ENCODE data around the gene SOWAHA.

DNA sequence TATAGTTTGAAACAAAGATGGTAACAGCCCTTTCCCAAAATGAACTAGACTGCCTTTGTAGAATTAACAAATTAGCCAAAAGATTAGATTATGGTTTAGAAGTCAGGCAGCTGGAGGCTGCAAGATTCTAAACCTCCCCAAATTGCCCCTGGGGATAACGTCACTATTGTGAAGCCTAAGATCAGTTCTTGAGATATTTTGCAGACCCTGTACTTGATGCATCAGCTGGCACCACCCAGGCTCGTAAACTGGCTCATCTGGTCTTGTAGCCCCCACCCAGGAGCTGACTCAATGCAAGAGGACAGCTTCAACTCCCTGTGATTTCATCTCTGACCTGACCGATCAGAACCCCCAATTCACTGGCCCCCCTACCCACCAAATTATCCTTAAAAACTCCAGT is 4.2 kb upstream of the SOWAHA start:
- TF ChIP-seq, protein P1, sequence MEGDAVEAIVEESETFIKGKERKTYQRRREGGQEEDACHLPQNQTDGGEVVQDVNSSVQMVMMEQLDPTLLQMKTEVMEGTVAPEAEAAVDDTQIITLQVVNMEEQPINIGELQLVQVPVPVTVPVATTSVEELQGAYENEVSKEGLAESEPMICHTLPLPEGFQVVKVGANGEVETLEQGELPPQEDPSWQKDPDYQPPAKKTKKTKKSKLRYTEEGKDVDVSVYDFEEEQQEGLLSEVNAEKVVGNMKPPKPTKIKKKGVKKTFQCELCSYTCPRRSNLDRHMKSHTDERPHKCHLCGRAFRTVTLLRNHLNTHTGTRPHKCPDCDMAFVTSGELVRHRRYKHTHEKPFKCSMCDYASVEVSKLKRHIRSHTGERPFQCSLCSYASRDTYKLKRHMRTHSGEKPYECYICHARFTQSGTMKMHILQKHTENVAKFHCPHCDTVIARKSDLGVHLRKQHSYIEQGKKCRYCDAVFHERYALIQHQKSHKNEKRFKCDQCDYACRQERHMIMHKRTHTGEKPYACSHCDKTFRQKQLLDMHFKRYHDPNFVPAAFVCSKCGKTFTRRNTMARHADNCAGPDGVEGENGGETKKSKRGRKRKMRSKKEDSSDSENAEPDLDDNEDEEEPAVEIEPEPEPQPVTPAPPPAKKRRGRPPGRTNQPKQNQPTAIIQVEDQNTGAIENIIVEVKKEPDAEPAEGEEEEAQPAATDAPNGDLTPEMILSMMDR (IDR thresholded peaks at IDR 0.05; ENCODE audit: extremely low read depth in 1 of 2, insufficient read depth in 1 of 2, low read depth in 1 of 2, low read length in 2 of 2): no peak
- no peak for TF ChIP-seq POLR2A (IDR thresholded peaks at IDR 0.05; ENCODE audit: low read depth, low read length)
- no peak for TF ChIP-seq POLR2AphosphoS5 (IDR thresholded peaks at IDR 0.05; ENCODE audit: insufficient read depth, low read depth, low read length)
- TF ChIP-seq JUN (IDR thresholded peaks at IDR 0.05; ENCODE audit: borderline replicate concordance, insufficient read depth, insufficient read length, low read depth): no peak
- TF ChIP-seq EZH2 (IDR thresholded peaks at IDR 0.05; ENCODE audit: borderline replicate concordance, low read depth, low read length, severe bottlenecking): no peak
- TF ChIP-seq, protein P2, sequence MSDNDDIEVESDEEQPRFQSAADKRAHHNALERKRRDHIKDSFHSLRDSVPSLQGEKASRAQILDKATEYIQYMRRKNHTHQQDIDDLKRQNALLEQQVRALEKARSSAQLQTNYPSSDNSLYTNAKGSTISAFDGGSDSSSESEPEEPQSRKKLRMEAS (IDR thresholded peaks at IDR 0.05; ENCODE audit: insufficient read depth, insufficient read length): no peak

Measured in endothelial cell of umbilical vein (primary cell).